HL-60 (cell line): Measurements from ENCODE around the gene GLRX2.

Experiments
- DNase-seq, 2 experiments: peaks; one replicate each; pipeline ENCODE4 v3.0.0-alpha.2; 2010 to 2020; ENCODE audit warnings: low read depth in 1 of 2, low spot score in 1 of 2
- H3K27ac ChIP-seq: fragments of 250-450 bp; sonication (Bioruptor Pico); replicated peaks from 2 replicates; pipeline ENCODE4 v1.5.1; 2020; ENCODE audit warnings: mild to moderate bottlenecking, moderate library complexity
- H3K27me3 ChIP-seq: fragments of 250-450 bp; sonication (Bioruptor Pico); 2 replicates; pipeline ENCODE4 v1.5.1; 2021; ENCODE audit warnings: mild to moderate bottlenecking, moderate library complexity; ENCODE audit not compliant: insufficient read depth, poor library complexity, severe bottlenecking
- H3K4me3 ChIP-seq: replicated peaks from 2 replicates; pipeline ENCODE4 v1.5.1; 2011; ENCODE audit warnings: mild to moderate bottlenecking, control low read depth, low read length; ENCODE audit not compliant: insufficient read depth
- GABPA ChIP-seq: IDR thresholded peaks from 2 replicates; pipeline ENCODE4 v1.6.1; 2012; ENCODE audit warnings: low read depth
- POLR2AphosphoS5 ChIP-seq: IDR thresholded peaks from 2 replicates; pipeline ENCODE4 v1.6.1; 2012; ENCODE audit warnings: low read depth
- SPI1 ChIP-seq: IDR thresholded peaks from 2 replicates; pipeline ENCODE4 v1.6.1; 2012; ENCODE audit warnings: low read depth, mild to moderate bottlenecking, borderline replicate concordance
- TF ChIP-seq, protein P1 (sequence below): IDR thresholded peaks from 2 replicates; pipeline ENCODE4 v1.6.1; 2012; ENCODE audit warnings: low read depth; ENCODE audit not compliant: insufficient replicate concordance
- TF ChIP-seq, protein P2 (sequence below): IDR thresholded peaks from one replicate; pipeline ENCODE4 v1.5.1; 2011; ENCODE audit warnings: low read length, control low read depth, inconsistent platforms; ENCODE audit not compliant: insufficient read depth

The GLRX2 gene

DNA sequence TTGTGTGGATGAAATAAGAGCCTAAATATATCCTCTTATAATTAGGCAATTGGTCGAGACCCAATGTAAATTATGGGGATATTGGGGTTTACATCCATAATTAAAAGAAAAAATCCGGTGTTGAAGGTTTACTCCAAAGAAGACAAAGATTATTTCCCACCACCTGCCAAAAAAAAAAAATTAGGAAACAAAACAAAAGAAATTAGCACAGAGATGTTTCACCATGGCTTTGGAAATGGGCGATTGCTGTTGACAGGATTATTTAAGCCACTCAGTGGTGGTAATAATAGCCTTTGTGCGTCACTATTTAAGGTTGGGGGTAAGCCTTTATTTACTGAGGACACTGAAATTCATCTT lies 585 bp upstream of the GLRX2 start:
- Histone ChIP-seq H3K27me3 (no peaks in the 10 kb centered on the region), H3K27ac (peak overlapping the region; percentile 60), H3K4me3 (peak overlapping the region; percentile 85)
- TF ChIP-seq, protein P1, sequence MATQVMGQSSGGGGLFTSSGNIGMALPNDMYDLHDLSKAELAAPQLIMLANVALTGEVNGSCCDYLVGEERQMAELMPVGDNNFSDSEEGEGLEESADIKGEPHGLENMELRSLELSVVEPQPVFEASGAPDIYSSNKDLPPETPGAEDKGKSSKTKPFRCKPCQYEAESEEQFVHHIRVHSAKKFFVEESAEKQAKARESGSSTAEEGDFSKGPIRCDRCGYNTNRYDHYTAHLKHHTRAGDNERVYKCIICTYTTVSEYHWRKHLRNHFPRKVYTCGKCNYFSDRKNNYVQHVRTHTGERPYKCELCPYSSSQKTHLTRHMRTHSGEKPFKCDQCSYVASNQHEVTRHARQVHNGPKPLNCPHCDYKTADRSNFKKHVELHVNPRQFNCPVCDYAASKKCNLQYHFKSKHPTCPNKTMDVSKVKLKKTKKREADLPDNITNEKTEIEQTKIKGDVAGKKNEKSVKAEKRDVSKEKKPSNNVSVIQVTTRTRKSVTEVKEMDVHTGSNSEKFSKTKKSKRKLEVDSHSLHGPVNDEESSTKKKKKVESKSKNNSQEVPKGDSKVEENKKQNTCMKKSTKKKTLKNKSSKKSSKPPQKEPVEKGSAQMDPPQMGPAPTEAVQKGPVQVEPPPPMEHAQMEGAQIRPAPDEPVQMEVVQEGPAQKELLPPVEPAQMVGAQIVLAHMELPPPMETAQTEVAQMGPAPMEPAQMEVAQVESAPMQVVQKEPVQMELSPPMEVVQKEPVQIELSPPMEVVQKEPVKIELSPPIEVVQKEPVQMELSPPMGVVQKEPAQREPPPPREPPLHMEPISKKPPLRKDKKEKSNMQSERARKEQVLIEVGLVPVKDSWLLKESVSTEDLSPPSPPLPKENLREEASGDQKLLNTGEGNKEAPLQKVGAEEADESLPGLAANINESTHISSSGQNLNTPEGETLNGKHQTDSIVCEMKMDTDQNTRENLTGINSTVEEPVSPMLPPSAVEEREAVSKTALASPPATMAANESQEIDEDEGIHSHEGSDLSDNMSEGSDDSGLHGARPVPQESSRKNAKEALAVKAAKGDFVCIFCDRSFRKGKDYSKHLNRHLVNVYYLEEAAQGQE: no peak
- TF ChIP-seq GABPA (no peak), SPI1 (no peak), POLR2AphosphoS5 (no peak)
- TF ChIP-seq, protein P2, sequence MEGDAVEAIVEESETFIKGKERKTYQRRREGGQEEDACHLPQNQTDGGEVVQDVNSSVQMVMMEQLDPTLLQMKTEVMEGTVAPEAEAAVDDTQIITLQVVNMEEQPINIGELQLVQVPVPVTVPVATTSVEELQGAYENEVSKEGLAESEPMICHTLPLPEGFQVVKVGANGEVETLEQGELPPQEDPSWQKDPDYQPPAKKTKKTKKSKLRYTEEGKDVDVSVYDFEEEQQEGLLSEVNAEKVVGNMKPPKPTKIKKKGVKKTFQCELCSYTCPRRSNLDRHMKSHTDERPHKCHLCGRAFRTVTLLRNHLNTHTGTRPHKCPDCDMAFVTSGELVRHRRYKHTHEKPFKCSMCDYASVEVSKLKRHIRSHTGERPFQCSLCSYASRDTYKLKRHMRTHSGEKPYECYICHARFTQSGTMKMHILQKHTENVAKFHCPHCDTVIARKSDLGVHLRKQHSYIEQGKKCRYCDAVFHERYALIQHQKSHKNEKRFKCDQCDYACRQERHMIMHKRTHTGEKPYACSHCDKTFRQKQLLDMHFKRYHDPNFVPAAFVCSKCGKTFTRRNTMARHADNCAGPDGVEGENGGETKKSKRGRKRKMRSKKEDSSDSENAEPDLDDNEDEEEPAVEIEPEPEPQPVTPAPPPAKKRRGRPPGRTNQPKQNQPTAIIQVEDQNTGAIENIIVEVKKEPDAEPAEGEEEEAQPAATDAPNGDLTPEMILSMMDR: no peak
- no peak for DNase-seq

DNA sequence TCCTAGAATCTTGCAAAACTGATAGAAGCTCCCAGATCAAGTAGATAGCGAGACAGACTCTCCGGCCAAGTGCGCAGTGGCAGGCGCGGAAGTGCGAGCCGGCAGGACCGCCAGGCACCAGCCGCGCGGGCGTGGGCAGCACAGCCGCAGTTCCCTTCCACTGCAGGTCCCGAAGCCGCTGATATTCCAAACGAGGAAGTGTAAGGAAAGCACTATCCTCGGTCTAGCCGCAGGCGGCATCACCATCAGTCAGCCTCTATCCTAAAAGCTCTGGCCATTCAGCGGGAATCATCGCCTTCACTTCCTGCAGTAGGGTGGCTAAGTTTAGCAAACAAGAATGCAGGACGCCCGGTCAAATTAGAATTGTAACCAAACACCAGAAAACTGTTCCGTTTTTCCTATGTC lies 710 bp downstream of the GLRX2 start:
- H3K27ac ChIP-seq: peak overlapping the region; percentile 60

DNA sequence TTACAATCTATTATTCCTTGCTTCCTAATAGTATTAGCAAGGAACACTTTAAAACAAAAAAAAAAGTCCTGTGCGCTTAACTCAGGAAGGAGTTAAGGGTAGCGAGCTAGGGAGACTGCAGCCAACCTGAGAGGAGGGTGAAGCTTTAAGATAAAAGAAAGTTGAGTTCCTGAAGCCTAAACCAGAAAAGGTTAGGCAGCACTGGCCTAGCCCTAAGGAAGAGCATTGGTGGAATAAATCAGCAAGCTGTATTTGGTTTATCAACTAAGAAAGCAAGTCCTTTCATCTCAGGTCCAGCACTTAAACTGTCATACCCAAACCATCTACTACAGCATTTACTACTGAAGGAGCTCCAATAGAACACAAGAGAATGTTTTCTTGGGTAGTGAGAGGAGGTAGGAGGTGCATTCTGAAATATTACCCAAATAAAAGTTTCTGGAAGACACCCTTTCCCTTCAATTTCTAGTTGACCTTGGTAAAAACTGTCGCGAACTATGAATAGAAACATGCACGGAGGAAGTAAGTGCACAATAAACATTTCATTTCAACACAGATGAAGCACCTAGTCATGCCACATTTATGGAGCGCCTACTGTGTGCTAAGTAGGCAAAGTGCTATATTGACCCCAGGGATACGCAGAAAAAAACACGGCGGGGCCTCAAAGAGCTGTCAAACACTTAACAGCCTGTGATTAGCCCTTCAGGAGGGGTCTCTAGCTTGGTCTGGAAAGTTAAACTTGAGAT lies 1.3 kb downstream of the GLRX2 start:
- peak overlapping the region; percentile 60 for H3K27ac ChIP-seq
- no peaks in the 10 kb centered on the region for H3K27me3 ChIP-seq
- H3K4me3 ChIP-seq: peak overlapping the region; percentile 85
- DNase-seq: no peak
- TF ChIP-seq, protein P1: no peak
- TF ChIP-seq GABPA: no peak
- TF ChIP-seq, protein P2: no peak
- no peak for TF ChIP-seq SPI1
- no peak for TF ChIP-seq POLR2AphosphoS5

More for the DNA sequence above, 710 bp downstream of the GLRX2 start:
- Histone ChIP-seq H3K4me3 (peak overlapping the region; percentile 85), H3K27me3 (no peaks in the 10 kb centered on the region)
- TF ChIP-seq POLR2AphosphoS5 (no peak), SPI1 (peak; percentile 50; the same call in 1 of the 2 replicates), GABPA (no peak)
- DNase-seq: peak; percentile 24 to 45

DNA sequence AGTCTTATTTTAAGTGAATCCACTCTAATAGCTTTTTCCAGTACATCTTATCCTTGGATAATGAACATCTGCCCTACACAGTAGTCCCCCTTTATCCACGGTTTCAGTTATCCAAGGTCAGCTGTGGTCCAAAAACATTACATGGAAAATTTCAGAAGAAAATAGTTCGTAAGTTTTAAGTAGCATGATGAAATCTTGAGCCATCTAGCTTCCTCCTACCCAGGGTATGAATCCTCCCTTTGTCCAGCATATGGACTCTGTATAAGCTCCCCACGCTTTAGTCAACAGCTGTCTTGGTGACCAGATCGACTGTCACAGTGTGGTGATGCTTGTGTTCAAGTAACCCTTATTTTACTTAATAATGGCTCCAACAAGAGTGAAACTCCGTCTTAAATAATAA lies 2.6 kb downstream of the GLRX2 start:
- TF ChIP-seq GABPA (no peak), POLR2AphosphoS5 (no peak), SPI1 (no peak)
- TF ChIP-seq, protein P2: no peak
- TF ChIP-seq, protein P1: no peak
- DNase-seq: no peak
- H3K27ac ChIP-seq: no peak overlapping the region
- H3K4me3 ChIP-seq: no peak overlapping the region
- no peaks in the 10 kb centered on the region for H3K27me3 ChIP-seq
